Stimulated activated CD4-positive, alpha-beta T cell treated with anti-CD3 and anti-CD28 coated beads, Interleukin-15, amount 100 ng/mL, for 24 hours (primary cell): ENCODE results near the gene GLT8D2.

Source experiments
- DNase-seq: peaks from one replicate; pipeline ENCODE4 v3.0.0-alpha.2; 2020

The GLT8D2 gene, protein sequence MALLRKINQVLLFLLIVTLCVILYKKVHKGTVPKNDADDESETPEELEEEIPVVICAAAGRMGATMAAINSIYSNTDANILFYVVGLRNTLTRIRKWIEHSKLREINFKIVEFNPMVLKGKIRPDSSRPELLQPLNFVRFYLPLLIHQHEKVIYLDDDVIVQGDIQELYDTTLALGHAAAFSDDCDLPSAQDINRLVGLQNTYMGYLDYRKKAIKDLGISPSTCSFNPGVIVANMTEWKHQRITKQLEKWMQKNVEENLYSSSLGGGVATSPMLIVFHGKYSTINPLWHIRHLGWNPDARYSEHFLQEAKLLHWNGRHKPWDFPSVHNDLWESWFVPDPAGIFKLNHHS

DNA sequence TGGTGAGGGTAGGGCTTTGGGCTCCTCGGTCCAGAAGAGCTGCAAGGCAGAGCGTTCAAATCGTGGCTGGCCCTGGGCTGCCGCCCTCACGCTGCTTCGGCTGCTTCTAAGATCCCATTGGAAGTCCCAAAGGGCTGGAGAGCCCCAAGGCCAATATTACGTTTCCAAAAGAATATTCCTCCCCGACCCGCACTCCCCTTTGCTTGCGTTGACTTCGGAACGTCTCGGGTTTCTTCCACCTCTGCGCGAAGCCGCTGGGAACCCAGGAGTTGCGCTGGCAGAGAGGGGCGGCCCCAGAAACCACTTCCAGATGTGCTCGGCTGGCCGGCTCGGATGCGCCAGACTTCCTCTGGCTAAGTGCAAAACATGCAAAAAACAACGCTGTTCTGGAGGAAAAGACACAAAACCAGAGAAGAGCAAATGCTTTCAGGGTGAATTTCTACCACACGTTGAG lies at the start of gene GLT8D2:
Gene GLT8D2 (minus strand): TSS at position 285 of the 454 bp plus-strand sequence. CDS start 30,539 bp downstream, outside the sequence.
- peak; percentile 24 for DNase-seq

DNA sequence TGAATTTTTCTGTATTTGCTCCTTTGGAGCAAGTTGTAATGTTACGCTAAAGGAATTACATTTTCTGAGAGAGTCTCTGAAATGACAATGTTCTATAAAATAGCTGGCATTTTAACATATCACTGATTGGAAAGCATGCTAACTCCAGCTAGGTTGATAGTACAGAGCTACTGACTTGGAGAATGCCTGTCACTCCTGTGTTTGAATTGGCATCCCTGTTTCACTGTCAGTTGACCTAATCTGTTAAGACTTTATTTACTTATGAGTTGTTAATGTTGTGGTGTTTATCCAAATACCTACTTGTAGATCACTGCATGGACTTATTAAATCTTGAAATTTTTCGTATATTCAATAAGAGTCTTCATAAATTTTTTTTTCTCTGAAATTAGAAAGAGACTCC lies 48.0 kb upstream of the GLT8D2 start:
- DNase-seq = no peak

DNA sequence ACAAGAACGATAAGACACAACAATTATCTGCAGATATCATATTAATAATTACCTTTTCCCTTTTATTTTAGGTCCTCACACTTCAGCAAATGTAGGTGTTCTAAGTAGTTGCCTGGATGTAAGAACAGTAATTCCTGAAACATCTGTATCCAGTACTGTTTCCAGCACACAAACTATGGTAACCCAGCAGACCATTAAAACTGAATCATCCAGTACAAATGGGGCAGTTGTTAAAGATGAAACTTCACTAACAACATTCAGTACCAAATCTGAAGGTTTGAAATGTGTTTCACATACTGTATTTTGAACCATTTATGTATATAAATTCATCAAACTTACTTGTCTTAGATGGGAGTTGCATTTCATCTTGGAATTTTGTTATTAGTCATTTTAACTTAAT lies 45.3 kb upstream of the GLT8D2 start:
- DNase-seq = no peak

DNA sequence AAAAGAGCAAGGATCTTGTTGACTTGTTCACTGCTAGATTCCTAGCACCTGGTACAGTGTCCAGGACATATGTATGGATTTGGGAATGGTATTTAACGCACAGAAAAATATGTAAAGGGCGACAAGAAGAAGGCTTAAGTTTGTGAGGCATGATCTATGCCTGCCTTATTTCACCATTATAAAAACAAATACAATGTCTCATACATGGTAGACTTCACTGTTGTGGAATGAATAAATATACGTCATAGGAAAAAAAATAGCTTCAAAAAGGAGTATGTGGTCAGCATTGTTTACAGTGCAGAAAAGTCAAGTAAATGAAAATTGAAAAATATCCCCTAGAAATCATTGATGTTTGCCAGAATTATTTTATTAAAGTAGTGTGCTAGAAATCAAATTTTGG lies 44.3 kb upstream of the GLT8D2 start:
- DNase-seq = no peak

DNA sequence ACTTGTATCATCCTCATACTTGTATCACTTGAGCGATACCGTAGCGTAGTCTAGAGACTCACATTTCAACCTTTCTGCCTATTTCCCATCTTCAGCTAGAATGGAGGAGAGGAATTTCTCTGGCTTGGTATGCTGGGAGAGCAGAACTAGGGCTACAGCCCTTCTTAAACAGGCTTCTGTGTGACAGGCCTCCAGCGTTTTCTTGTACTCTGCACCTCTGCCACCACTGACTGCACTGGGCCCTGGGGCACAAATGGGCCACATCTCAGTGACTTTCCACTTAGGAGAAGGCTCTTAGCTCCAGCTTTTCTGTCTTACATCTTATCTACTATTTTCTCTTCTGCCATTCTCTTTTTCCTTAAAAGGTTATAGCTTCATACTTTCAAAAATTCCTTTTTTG lies 41.1 kb upstream of the GLT8D2 start:
- no peak for DNase-seq

DNA sequence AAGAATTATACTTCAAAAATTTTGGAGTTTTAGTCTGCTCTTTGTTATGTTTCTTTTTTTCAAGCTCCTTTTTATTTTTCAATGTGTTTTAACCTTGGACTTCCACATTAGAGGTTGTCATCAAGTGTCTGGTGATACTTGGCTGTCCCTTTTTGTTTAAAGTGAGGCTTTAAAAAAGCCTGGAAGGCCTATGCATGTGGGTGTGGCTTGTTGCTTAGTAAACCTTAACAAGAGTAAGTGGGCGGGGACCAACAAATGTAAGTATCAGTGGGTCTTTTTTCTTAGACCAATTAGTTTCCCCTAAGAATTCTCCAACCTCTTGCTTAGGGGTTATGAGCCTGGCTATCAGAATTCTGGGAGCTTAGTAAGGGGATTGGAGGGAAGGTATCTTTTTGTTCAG lies 40.7 kb upstream of the GLT8D2 start:
- no peak for DNase-seq

DNA sequence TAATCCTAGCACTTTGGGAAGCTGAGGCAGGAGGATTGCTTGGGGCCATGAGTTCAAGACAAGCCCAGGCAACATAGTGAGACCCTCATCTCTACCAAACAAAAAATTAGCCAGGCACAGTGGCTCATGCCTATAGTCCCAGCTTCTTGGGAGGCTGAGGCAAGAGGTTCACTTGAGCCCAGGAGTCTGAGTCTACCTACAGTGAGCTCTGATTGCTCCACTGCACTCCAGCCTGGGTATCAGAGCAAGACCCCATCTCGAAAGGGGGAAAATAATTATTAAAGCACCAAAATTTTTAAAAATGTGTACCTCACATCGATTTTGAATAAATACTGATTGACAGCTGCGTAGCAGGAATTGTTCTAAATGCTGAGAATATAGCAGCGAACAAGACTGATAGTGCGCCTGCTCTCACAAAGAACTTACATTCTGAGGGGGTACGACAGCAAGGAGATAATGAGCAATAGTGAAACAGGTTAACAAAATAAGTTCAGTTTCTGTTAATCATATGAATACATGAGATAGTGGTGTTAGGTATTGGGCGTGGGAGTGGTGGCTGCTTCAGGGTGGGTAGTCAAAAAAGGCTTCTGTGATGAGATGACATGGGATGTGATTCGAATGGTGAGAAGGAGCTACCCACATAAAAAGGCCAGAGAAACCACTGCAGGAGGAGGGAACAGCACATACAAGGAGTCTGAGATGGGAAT lies 33.9 kb upstream of the GLT8D2 start:
- DNase-seq = peak; percentile 68

DNA sequence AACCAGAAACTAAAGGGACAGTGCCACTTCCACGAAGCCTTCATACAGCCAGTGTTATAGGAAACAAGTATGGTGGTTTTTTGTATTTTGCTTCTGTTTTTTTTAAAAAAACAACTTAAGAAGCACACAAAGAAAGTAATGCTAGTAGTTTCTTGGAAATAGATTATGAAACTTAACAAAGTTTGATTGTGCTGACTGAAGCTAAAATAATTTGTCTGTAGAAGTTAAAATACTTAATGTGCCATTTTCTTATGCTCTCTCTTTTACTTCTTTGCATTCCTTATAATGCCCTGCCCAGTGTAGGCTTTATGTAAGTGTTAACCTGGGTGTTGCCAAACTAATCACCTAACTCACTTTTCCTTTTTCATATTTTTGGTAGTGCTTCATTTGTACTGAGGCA lies 30.8 kb upstream of the GLT8D2 start:
- DNase-seq = no peak

DNA sequence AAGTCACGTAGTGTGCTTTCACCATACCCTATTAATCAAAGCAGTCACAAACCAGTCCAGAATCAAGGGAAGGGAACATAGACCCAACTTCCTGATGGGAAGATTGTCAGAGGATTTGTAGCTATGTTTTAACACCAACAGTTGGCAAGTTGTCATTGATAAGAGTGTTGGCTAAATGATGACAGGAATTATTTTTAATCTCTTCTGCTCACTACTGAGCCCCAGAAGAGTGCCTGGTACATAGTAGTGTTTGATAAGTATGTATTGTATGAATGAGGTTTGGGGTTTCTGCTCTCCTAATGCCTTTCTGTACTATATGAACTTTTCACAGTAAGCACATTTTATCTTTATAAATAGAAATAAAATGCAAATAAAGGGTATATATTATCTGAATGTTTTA lies 29.0 kb upstream of the GLT8D2 start:
- DNase-seq = no peak

DNA sequence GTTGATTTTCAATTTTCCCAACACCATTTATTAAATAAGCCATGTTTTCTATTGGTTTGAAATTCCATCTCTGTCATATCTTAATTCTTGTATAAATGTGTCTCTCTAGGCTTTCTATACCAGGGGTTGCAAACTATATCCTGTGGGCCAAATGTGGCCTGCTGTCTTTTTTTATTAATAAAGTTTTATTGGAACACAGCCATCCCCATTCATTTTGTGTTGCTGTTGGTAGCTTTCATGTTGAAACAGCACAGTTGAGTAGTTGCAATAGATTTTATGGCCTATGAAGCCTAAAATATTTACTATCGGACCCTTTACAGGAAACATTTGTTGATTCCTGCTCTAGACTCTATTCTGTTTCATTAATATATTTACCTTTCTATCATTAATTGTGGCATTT lies 23.7 kb upstream of the GLT8D2 start:
- DNase-seq = no peak

DNA sequence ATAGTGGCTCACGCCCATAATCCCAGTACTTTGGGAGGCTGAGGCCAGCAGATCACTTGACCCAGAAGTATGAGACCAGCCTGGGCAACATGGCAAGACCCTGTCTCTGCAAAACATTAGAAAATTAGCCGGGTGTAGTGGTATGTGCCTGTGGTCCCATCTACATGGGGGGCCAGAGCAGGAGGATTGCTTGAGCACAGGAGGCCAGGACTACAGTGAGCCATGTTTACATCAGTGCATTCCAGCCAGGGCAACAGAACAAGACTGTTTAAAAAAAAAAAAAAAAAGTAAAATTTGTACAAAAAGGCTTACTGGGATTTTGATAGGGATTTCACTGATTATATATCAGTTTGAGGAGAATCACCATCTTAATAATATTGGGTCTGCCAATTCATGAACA lies 22.1 kb upstream of the GLT8D2 start:
- no peak for DNase-seq

DNA sequence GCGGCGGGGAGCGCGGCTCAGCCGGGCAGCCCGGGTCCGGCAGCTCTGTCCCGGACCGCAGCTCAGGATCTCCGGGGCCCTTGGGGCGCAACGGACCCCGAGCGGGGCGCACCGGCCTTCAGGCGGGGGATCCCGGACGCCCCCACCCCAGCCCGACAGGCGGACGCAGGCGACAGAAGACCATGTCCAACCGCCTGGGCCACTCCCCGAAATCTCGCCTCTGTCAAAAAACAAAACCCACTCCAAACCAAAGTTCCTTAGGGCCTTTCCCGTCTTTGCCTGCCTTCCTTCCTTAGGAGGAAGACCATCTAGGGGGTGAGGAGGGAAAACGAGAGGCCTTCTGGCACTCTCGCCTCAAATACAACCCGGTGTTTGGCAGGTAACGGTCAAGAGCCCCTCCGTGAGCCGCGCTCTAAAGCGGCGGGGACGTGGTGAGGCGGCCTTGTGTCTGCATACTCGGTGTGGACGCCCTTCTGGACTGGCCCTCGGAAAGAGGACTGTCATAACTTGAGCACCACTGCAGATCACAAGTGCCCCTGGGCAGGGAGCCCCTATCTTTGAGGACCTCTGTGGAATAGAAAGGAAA lies 14.9 kb upstream of the GLT8D2 start:
- DNase-seq = peak; percentile 5

DNA sequence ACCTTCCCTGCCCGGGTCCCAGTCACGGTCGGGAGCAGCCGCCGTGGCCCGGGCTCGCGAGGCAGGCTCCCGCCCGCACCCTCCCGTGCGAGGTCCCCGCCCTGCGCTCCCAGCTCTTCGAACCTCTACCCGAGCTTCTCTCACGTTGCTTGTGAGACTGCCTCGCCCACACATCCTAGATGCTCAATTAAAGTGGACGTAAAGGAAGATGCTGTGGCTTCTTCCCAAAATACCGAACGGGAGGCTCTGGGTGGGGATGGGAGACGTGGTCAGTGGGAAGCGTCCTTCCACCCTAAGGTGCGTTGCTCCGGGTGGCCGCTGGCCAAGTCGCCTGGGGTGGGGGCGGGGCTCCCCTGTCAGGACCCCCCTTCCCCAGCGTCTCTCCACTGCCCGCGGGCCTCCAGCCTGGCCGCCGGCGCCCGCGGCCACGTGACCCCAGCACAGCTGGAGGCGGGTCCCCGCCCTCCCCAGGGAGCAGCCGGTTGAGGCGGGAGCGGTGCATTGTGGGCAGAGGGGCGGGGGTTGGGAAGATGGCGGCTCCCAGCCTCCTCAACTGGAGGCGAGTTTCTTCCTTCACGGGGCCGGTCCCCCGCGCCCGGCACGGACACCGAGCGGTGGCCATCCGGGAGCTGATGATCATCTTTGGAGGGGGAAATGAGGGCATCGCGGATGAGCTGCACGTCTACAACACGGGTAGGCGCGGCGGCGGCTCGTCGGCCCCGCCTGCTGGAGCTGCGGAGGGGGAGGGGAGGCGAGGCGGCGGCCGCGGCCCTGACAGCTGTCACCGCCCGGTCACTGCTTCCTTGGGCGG lies 14.2 kb upstream of the GLT8D2 start, which contains the start of gene HCFC2:
Gene HCFC2 (plus strand): TSS at position 501 of the 811 bp plus-strand sequence. CDS start 30 bp downstream, at position 531.
- peak; percentile 95 for DNase-seq

DNA sequence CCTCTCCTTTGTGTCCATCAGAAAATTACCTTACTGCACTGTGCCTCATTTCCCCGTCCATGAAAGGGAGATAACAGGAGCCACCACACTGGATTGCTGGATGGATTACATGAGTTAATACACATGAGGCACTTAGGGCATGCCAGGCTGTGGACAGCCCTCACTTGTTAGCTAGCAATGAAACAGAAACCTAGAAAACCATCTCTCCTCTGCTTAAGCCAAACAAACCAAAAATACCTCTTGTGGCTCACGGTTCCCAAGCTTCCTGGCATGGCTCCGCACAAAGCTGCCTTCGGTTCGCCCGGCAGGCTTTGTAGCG lies 13.7 kb upstream of the GLT8D2 start:
- DNase-seq = no peak

DNA sequence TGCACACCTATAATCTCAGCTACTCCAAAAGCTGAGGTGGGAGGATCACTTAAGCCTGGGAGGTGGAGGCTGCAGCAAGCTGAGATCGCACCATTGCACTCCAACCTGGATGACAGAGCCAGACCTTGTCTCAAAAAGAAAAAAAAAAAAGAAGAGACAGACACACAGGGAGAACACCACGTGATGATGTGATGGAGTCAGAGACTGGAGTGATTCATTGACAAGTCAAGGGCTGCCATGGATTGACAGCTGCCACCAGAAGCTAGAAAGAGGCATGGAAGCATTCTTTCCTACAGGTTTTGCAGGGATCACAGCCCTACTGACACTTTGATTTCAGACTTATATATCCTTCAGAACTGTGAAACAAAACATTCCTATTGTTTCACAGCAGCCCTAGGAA lies 10.8 kb upstream of the GLT8D2 start:
- no peak for DNase-seq

DNA sequence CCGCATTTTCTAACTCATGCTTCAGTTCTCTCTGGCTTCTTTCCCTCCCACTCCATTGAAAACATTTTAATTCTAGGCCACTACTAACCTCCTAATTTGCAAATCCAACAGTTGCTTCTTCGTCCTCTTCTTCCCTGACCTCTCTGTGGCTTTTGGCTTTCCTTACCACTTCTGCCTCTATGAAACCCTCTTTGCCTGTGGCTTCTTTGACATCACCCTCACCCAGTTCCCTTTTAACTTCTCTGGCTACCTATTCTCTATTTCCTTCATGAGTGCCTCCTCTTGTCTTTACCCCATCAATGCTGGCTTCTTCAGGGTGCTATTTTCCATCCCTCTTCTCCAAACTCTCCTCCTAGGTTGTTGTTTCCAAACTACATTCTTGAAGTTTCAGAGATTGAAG lies 10.0 kb upstream of the GLT8D2 start:
- DNase-seq = no peak

DNA sequence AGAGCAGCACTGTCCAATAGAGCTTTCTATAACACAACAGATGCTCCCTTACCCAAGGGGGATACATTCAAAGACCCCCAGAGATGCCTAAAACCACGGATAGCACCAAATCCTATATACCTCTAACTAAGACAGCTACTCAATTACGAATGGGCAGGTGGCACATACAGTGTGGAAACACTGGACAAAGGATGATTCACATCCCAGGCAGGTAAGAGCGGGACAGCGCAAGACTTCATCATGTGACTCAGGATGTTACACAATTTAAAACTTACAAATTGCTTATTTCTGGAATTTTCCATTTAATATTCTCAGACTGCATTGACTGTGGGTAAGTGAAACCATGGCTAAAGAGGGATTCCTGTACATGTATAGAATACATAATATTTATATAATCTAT lies 8.8 kb upstream of the GLT8D2 start:
- no peak for DNase-seq

DNA sequence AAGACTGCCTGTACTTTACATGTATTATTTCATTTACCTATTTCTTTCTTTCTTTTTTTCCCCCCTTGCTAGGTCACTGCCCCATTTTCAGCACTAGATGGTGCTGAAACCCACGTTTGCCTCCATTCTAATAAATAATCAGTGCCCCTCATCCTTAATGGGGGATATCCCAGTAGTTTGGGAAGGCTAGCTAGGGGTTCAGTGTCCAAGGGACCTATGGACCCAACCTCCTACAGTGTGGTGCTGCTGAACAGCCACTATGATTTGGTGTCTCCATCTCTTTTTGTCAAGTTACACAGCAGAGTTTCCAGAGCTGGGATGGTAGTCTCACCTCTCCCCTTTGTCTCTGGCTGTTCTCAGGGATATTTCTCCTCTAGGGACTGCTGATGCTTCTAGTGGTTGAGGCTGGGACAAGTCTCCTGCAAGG lies 7.8 kb upstream of the GLT8D2 start:
- no peak for DNase-seq

DNA sequence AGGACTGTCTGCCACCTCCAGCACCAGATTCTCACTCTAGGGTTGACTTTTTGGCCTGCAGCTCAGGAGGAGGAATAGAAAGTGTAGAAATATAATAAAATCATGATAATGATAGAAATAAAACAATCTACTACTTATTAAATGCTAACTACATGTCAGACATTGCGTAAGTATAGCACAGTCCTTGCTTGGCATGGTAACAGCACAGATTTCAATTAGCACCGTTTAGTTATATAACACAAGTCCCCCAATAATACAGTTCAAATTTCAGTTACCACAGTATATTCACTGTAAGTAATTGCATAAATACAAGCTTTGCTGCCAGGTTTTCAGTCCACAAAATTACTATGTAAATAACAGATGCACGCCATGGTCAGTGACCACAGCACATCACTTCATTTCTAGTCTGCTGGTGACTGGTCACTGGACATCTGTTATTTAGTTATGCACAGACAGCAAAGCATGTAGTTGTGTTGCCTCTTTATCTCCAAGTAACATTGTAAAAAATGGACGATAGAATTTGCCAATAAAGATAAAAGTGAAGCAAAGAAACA lies 6.5 kb upstream of the GLT8D2 start:
- no peak for DNase-seq

DNA sequence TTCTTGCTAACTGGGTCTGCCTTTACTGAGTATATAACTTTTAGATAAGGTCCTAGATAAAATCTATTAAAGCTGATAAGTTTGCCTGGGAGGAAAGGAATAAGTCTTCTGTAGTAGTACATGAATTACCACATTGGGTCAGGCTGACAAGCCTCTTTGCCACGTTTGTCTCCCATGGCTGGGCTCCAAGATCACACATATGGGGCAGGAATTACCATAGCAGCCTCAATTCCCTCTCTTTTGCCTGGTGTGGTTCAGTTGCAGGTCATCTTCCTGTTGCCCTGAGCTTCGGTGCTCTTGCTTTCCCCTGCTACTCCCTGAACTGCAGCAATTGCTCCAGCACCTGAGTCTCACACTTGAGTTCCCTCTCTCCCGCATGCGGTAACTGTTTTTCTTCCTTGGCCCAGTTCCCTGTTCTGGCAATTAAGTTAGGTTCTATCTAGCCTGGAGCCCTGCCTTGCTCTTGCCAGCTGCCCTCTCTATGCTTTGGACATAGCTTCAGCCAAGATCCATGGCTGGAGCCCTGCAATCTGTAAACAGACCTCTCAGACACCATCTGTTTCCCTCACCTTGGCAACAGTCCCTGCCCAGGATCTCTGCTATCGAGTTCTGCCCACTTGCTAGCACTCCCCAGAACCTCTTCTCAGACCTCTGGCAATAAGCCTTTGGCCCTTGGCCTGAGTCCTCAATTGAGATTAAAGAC lies 5.8 kb upstream of the GLT8D2 start:
- no peak for DNase-seq

DNA sequence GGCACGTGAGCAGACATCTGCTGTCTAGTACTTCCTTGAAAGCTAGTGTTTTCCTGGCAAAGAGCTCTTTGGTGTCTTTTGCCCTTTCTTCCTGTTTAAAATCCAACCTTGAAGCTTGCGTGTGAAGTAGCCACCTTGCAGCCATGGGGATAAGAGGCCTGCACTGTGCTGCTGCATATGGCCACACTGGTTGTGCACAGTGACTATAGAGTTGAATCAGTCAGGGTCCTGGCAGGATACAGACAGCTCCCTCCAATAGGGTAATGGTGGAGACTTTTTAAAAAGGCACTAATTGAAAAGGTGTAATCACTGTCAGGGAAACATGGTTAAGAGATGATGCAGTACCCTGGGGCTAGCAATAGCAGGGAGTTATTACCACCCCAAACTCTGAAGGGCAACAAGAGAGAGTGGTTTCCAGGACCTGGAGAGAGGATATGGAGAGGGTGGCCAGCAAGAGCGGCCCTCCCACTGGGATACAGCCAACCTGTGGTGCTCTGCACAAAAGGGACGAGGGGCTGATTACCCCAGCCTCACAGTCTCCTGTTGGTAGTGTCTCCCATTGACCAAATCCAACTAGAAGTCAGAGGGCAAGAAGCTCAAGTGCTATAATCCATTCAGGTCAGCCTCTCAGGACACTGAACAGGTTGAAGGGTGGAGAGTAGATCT lies 4.8 kb upstream of the GLT8D2 start:
- DNase-seq = no peak

DNA sequence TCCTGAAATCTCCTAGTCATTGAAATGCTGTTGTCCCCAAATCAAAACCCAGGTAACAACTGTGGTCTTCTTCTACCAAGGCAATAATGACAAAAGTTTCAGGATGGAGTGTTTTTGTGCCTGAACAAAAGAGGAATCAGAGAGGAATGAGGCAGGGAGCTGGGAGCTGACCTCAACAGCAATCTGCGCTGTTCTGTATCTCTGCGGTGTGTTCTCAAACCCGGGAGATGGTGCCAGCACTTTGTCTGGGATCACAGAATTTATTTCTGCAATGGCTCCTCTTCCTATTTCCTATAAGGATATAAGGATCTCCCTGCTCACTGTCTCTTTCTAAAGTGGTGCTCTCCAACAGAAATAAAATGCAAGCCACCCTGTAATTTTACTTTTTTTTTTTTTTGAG lies 449 bp upstream of the GLT8D2 start:
- no peak for DNase-seq
